CD8-positive, alpha-beta memory T cell (primary cell): ENCODE results near the gene ZC3H14. TPM values are rescaled to one million over a fixed set of nuclear protein-coding genes. Genes with fewer than 3 reads are reported as not detected.

ENCODE experiments used
- polyA plus RNA-seq: library from polyadenylated mRNA; unstranded; fragments of 300-500 nt; fragmentation: Illumina TruSeq; gene quantifications from one replicate; pipeline ENCODE4 v1.2.3, GENCODE V29; 2021
- total RNA-seq, 2 experiments: library from RNA; stranded (reverse); gene quantifications; one replicate each; pipeline ENCODE4 v1.2.3, GENCODE V29; 2021

Gene ZC3H14
- total and polyA plus RNA-seq, 3 experiments from 2014 or later, result 49.0 to 56.4 (median 50.3) TPM

Other genes with a start within 250 kb of the ZC3H14 start
- not detected for gene KCNK10, start 239.8 kb upstream of the ZC3H14 start, total RNA-seq
- not detected for gene KCNK10, start 239.8 kb upstream of the ZC3H14 start, polyA plus RNA-seq
- gene SPATA7, start 177.4 kb upstream of the ZC3H14 start, total RNA-seq, result 1 to 10 TPM; 1.7 to 2.1 TPM
- gene SPATA7, start 177.4 kb upstream of the ZC3H14 start, polyA plus RNA-seq, result 4.6 TPM
- gene PTPN21, start 8.0 kb upstream of the ZC3H14 start, total RNA-seq, result under 1 TPM; 0.28 to 0.53 TPM
- not detected for gene PTPN21, start 8.0 kb upstream of the ZC3H14 start, polyA plus RNA-seq
- 1 to 10 TPM; 3.2 to 3.6 TPM for gene EML5, start 229.9 kb downstream of the ZC3H14 start, total RNA-seq
- gene EML5, start 229.9 kb downstream of the ZC3H14 start, polyA plus RNA-seq, result 0.86 TPM